HG03095 (cell line): ENCODE results near the gene GIPC1.

Experiments
- ATAC-seq: cut with Tn5 transposase; IDR thresholded peaks from one replicate; pipeline ENCODE4 v1.9.1; 2021; ENCODE audit warnings: moderate library complexity; ENCODE audit not compliant: unreplicated experiment

The GIPC1 gene

DNA sequence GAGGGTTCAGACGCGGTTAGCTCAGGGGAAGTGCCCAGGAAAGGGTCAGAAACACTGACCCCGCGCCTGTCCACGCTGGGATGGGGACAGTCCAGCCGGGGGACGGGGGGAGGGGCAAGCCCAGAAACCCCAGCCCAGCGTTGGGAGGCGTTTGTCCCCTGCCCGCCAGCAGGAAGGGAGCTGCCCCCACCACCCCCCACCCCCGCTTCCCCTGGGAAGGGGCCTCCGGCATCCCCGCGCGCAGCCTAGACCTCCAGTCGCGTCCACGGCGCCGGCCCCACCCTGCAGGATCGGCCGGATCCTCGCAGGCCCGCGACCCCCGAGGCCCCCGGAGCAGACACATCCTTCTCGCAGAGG is 277 bp downstream of the GIPC1 start:
- ATAC-seq, result no peak

- ATAC-seq, result no peak
Observed at GRCh38 chr19:14494910-14495671, 836 bp downstream of the GIPC1 start.

DNA sequence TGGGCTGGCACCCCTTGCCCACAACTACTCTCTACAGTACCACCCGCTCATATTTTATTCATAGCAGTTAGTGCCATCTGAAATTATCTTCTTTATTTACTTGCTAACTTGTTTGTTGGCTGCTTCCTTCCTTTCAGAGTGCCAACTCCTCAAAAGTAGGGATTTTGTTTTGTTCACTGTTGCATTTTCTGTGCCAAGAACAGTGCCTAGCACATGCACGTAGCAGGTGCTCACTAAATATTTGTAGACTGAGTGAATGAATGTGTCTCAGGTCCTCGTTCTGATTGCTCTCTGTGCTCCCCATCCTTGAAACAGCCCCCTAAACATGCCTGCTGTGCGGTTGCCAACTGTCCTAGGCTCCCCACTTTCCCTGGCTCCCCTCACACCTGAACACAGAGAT is 1.5 kb downstream of the GIPC1 start:
- no peak for ATAC-seq

DNA sequence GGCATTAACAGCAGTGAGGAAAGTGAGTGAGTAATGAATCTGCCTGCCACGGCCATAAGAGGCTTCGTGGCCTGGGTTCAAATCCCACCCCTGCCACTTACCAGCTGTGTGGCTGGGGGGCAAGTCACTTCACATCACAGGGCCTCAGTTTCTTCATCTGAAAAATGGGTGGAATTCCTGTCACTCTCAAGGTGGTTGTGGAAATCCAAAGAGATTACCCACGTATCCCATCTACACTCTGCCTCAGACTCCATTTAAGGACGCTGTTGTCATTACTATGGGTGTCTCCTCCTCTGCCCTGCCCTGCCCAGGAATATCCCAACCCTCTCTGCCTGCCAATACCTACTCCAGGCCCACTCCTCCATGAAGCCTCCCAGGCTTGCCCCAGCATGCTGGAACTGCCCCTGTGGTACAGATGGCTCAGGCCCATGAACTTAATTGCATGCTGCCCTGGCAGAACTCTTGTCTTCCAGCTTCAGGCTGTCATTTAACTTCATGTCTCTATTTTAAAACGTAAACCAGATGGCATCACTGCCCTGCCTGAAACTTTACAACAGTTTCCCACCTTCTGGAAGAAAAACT is 3.1 kb downstream of the GIPC1 start:
- no peak for ATAC-seq

DNA sequence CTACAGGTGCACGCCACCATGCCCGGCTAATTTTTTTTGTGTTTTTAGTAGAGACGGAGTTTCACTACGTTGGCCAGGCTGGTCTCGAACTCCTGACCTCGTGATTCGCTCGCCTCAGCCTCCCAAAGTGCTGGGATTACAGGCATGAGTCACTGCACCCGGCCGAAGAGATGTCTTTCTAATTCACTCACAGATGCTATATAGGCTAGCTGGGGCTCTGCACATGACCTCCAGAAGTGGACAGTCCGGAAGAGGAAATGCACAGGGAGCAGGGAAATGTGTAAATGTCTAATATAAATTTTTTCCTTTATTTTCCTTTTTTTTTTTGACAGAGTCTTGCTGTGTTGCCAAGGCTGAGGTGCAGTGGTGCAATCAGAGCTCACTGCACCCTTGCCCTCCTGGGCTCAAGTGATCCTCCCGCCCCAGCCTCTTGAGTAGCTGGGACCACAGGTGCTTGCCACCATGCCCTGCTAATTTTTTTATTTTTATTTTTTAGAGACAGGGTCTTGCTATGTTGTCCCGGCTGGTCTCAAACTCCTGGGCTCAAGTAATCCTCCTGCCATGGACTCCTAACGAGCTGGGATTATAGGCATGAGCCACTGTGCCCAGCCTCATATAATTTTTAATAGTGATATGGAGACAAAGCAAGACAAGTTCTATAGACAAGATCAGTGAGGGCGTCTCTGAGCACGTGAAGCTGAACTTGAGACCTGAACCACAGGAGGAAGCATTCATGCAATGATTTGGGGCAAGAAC is 8.4 kb downstream of the GIPC1 start:
- no peak for ATAC-seq

DNA sequence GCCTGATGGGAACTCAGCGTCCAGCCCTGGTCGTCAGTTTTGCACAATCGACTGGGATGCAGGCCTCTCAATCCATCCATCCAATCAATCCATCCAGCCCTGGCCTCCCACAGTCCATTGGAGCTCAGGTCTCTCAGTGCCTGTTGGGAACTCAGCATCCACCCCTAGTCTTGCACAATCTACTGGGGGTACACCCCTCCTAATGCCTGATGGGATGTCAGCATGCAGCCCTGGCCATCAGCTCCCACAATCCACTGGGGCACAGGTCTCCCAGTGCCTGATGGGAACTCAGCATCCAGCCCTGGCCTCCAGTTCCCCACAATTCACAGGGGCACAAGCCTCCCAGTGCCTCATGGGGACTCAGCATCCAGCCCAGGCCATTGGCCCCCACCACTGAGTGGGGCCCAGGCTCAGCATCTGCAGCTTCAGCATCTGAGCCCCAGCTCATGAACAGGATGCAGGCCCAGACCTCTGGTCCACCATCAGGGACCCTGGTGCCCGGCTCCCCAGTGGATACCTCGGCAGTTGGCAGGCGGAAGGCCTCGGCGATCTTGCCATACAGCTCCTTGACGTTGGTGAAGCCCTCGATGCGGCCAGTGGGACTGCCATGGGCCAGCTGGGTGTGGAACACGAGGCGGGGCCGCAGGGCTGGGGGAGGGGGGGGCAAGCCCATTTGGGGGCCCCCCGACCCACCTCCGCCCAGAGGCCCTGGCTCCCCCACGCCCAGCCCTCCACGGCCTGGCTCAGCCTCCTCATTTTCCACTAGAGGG is 13.6 kb downstream of the GIPC1 start:
- ATAC-seq, result no peak

DNA sequence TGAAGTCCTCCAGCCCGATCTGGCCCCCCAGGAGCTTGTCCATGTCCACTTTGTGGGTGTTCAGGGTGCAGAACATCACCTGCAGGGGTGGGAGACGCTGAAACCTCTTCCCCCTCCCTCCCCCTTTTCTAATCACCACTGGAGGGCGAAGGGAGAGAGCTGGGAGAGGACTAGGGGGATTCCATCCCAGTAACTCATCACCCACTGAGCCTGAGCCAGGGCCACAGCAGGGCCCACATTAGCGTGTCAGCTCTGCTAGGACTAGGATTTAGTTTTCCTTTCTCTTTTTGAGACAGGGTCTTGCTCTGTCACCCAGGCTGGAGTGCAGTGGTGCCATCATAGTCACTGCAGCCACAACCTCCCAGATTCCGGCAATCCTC is 15.2 kb downstream of the GIPC1 start:
- ATAC-seq, result no peak

DNA sequence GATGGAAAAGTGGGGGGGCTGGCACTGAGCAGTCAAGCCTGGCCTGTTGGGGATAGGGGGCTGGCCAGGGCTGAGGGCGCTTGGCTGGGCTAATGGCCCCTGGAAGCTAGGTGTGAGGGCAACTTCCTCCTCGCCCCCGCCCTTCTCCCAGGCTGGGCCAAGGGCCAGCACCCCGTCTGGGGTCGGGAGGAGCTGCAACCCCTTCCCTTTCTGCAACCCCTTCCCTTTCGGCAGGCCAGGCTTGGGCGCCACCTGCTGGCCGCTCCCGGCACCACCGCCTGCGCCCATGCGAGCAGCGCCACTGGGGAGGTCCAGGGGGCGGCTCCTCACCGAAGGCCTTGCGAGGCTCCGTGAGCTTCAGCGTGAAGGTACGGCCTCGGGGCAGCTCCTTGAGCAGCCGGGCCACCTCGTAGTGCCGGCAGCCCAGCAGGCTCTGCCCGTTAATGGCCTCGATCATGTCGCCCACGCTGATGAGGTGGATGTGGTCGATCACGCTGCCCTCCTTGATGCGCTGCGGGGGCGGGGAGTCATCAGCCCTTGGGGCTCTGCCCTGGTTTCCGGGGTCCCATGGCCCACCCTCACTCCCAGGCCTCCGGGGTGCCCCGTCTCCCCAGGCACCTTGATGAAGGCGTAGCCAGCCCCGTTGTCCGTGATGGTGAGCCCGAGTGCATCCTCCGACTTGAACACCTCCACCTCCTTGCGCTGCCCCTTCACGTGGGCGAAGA is 15.8 kb downstream of the GIPC1 start:
- ATAC-seq, result no peak

GRCh38 chr19:14479309-14479974 is 16.5 kb downstream of the GIPC1 start:
- ATAC-seq, result no peak

GRCh38 chr19:14478113-14478545 is 17.8 kb downstream of the GIPC1 start:
- no peak for ATAC-seq

DNA sequence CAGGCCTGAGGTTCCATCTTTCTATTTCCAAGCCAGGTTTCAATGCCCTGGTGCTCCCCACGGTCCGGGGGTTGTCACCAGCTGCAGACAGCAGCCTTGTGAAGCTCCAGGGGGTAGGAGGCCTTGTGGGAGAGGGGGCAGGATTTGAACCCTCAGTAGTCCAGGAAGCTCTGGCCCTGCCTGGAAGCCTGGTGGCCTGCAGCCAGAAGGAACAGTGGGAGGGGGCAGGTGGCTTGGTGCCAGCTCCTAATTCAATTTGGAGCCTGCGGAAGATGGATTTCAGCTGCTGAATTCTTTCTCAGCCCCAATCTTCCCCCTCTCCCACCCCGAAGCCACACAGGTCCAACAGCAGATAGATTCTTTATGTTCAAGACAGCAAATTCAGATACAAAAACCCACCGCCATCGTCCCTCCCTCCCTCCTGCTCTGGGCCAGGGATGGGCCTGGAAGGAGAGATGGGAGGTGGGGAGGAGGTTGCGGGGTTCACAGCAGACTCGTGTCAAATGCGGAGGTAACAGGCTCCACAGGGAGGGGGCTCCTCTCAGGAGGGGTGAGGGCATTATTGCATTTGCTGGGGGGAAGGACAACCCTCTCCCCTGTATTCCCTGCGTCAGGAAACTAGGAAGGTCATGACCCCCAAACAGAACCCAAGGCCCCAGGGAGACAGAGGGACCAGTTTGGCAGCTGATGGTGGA is 18.4 kb downstream of the GIPC1 start:
- ATAC-seq, result no peak

DNA sequence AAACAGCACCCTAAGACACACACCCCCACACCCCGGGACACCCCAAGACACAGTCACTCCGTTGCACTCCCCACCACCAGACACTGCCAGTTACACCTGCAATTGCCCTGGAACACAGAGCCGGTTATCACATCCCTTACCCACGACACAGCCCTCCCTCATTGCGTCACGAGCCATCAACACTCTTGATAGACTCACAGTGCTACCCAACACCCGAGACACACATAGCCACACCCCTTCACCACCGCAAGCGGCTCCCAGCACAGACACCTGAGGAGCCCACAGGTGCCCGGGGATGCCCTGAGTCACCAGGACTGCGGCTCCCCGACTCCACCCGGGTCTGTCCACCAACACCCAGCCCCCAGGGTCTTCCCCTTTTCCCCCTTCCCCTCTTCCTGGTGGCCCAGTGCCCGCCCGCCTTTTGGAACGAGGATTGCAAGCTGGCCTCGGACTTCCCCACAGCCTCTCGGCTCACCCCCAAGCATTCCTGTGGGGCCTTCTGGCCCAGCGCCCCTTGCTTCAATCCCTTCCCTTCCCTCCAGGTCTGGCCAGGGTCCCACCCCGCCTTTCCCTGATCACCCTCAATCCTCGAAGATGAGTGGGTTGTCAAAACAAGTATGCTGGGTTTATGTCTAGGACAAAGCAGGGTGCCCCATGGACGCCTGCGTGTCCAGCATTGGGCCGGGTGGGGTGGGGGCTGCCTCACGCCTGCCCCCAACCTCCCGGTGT is 19.1 kb downstream of the GIPC1 start:
- ATAC-seq, result no peak

- no peak for ATAC-seq
Observed at GRCh38 chr19:14476327-14476672, 19.6 kb downstream of the GIPC1 start.

DNA sequence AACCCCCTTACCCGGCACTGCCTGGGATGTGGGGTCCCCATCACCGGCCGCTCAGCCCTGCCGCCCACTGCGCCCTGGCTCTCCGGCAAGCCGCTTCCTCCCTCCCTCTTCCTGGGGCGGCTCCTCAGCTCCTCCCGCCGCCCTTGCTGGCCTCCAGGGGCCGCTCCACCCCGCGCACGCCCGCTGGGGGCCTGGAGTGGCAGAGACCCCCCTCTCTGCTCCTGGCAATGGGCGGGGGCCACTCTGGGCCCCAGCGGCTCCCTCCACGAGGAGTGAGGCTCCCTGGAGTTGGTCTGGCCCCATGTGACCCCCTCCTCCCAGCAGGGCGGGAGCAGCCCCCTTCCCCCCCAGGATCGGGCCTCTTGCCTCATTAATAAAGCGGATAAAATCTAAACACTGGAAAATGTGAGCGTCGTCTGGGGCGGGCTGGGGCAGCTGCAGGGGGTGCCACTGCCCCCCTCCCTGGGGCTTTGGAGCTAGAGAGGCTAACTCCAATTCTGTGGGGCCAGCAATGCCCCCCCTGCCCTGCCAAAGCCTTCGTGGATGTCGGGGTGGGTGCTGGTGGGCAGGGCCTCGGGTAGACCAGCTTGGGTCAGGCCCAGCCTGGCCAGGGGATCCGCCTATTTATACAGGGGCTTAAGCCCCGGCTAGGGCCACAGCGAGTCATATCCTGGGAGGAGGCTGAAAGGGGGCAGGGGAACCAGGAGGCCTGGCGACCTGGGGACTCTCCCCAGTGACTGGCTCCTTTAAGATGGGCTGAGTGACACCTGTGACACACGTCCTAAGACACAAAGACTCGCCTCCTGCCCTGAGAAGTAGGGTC is 20.5 kb downstream of the GIPC1 start, which contains the start of gene PTGER1:
TSS of gene PTGER1 (minus strand) at position 104 of the 823 bp plus-strand sequence. CDS start 1,034 bp downstream, outside the sequence.
- ATAC-seq, result no peak

- ATAC-seq, result no peak
Observed at GRCh38 chr19:14474827-14475226, 21.1 kb downstream of the GIPC1 start.

GRCh38 chr19:14473978-14474578 is 21.8 kb downstream of the GIPC1 start:
- ATAC-seq, result no peak

- ATAC-seq, result no peak
Observed at GRCh38 chr19:14473073-14473977, 22.6 kb downstream of the GIPC1 start.
